Neuron (in vitro differentiated cells): Measurements from ENCODE around the gene RAB3C.

Experiments
- H2AFZ ChIP-seq: one replicate; pipeline ENCODE4 v1.6.1; 2013; ENCODE audit warnings: low read depth, mild to moderate bottlenecking, inconsistent platforms, low read length, moderate library complexity
- H3K27me3 ChIP-seq: one replicate; pipeline ENCODE4 v1.6.1; 2013; ENCODE audit warnings: low read length; ENCODE audit not compliant: insufficient read depth
- H3K36me3 ChIP-seq: one replicate; pipeline ENCODE4 v1.6.1; 2013; ENCODE audit warnings: low read length; ENCODE audit not compliant: insufficient read depth
- H3K4me1 ChIP-seq: one replicate; pipeline ENCODE4 v1.6.1; 2013; ENCODE audit warnings: low read length; ENCODE audit not compliant: insufficient read depth
- H3K4me3 ChIP-seq: 2 replicates; pipeline ENCODE4 v1.5.1; 2013; ENCODE audit warnings: mild to moderate bottlenecking, low read length, moderate library complexity
- H3K9me3 ChIP-seq: one replicate; pipeline ENCODE4 v1.6.1; 2013; ENCODE audit warnings: low read length

The RAB3C gene

GRCh38 chr5:58778888-58779287 is 196.0 kb downstream of the RAB3C start:
- Histone ChIP-seq H3K36me3 (no peaks in the 10 kb centered on the region), H3K4me3 (no peak overlapping the region), H3K4me1 (no peaks in the 10 kb centered on the region), H3K27me3 (no peaks in the 10 kb centered on the region), H2AFZ (no peak overlapping the region), H3K9me3 (no peaks in the 10 kb centered on the region)

- H3K36me3 ChIP-seq = no peaks in the 10 kb centered on the region
- H2AFZ ChIP-seq = no peak overlapping the region
- peaks cover 17% of the 10 kb centered on the region for H3K4me1 ChIP-seq
- H3K27me3 ChIP-seq = no peaks in the 10 kb centered on the region
- no peak overlapping the region for H3K4me3 ChIP-seq
- no peaks in the 10 kb centered on the region for H3K9me3 ChIP-seq
Observed at GRCh38 chr5:58786035-58786434, 203.2 kb downstream of the RAB3C start.

- peaks cover 17% of the 10 kb centered on the region for H3K4me1 ChIP-seq
- no peak overlapping the region for H3K4me3 ChIP-seq
- H3K27me3 ChIP-seq = no peaks in the 10 kb centered on the region
- no peaks in the 10 kb centered on the region for H3K36me3 ChIP-seq
- H2AFZ ChIP-seq = no peak overlapping the region
- no peaks in the 10 kb centered on the region for H3K9me3 ChIP-seq
Observed at GRCh38 chr5:58786711-58787303, 203.9 kb downstream of the RAB3C start.

GRCh38 chr5:58787987-58788386 is 205.1 kb downstream of the RAB3C start:
- no peak overlapping the region for H2AFZ ChIP-seq
- H3K4me3 ChIP-seq = no peak overlapping the region
- no peaks in the 10 kb centered on the region for H3K9me3 ChIP-seq
- H3K4me1 ChIP-seq = peaks cover 17% of the 10 kb centered on the region
- no peaks in the 10 kb centered on the region for H3K36me3 ChIP-seq
- H3K27me3 ChIP-seq = no peaks in the 10 kb centered on the region

- no peak overlapping the region for H3K4me3 ChIP-seq
- no peaks in the 10 kb centered on the region for H3K27me3 ChIP-seq
- peaks cover 10% of the 10 kb centered on the region for H3K4me1 ChIP-seq
- no peaks in the 10 kb centered on the region for H3K9me3 ChIP-seq
- no peaks in the 10 kb centered on the region for H3K36me3 ChIP-seq
- no peak overlapping the region for H2AFZ ChIP-seq
Observed at GRCh38 chr5:58793888-58794657, 211.2 kb downstream of the RAB3C start.

GRCh38 chr5:58794875-58795274 is 212.0 kb downstream of the RAB3C start:
- Histone ChIP-seq H3K4me3 (no peak overlapping the region), H3K4me1 (peaks cover 10% of the 10 kb centered on the region), H3K9me3 (no peaks in the 10 kb centered on the region), H3K27me3 (no peaks in the 10 kb centered on the region), H2AFZ (no peak overlapping the region), H3K36me3 (no peaks in the 10 kb centered on the region)

GRCh38 chr5:58795327-58795726 is 212.5 kb downstream of the RAB3C start:
- Histone ChIP-seq H3K36me3 (no peaks in the 10 kb centered on the region), H3K4me1 (peaks cover 10% of the 10 kb centered on the region), H3K27me3 (no peaks in the 10 kb centered on the region), H2AFZ (no peak overlapping the region), H3K4me3 (no peak overlapping the region), H3K9me3 (no peaks in the 10 kb centered on the region)

- Histone ChIP-seq H3K4me1 (peaks cover 10% of the 10 kb centered on the region), H3K4me3 (no peak overlapping the region)
Observed at GRCh38 chr5:58797021-58797420, 214.1 kb downstream of the RAB3C start.

GRCh38 chr5:58800356-58800755 is 217.5 kb downstream of the RAB3C start:
- H3K4me3 ChIP-seq = no peak overlapping the region
- no peak overlapping the region for H2AFZ ChIP-seq
- peaks cover 7% of the 10 kb centered on the region for H3K4me1 ChIP-seq
- H3K27me3 ChIP-seq = no peaks in the 10 kb centered on the region
- H3K9me3 ChIP-seq = no peaks in the 10 kb centered on the region
- H3K36me3 ChIP-seq = no peaks in the 10 kb centered on the region

More at GRCh38 chr5:58797021-58797420, 214.1 kb downstream of the RAB3C start:
- Histone ChIP-seq H3K9me3 (no peaks in the 10 kb centered on the region), H3K27me3 (no peaks in the 10 kb centered on the region), H3K36me3 (no peaks in the 10 kb centered on the region), H2AFZ (no peak overlapping the region)

- Histone ChIP-seq H2AFZ (no peak overlapping the region), H3K36me3 (no peaks in the 10 kb centered on the region), H3K9me3 (no peaks in the 10 kb centered on the region), H3K4me1 (peaks cover 7% of the 10 kb centered on the region), H3K27me3 (no peaks in the 10 kb centered on the region), H3K4me3 (no peak overlapping the region)
Observed at GRCh38 chr5:58800861-58801540, 218.1 kb downstream of the RAB3C start.

GRCh38 chr5:58803056-58803455 is 220.2 kb downstream of the RAB3C start:
- Histone ChIP-seq H3K4me1 (peaks cover 7% of the 10 kb centered on the region), H3K9me3 (no peaks in the 10 kb centered on the region), H3K4me3 (no peak overlapping the region), H3K27me3 (no peaks in the 10 kb centered on the region), H2AFZ (no peak overlapping the region), H3K36me3 (no peaks in the 10 kb centered on the region)

GRCh38 chr5:58804291-58804690 is 221.4 kb downstream of the RAB3C start:
- no peak overlapping the region for H2AFZ ChIP-seq
- no peaks in the 10 kb centered on the region for H3K9me3 ChIP-seq
- H3K36me3 ChIP-seq = no peaks in the 10 kb centered on the region
- H3K4me1 ChIP-seq = peaks cover 7% of the 10 kb centered on the region
- H3K4me3 ChIP-seq = no peak overlapping the region
- H3K27me3 ChIP-seq = no peaks in the 10 kb centered on the region

GRCh38 chr5:58810086-58810485 is 227.2 kb downstream of the RAB3C start:
- H3K4me3 ChIP-seq = no peak overlapping the region
- no peaks in the 10 kb centered on the region for H3K36me3 ChIP-seq
- H2AFZ ChIP-seq = no peak overlapping the region
- H3K27me3 ChIP-seq = no peaks in the 10 kb centered on the region
- H3K4me1 ChIP-seq = peaks cover 9% of the 10 kb centered on the region
- H3K9me3 ChIP-seq = no peaks in the 10 kb centered on the region
